Tibial artery (tissue), 4 donors: ENCODE results near the gene NOP53.
A peak's percentile ranks its signal among the peaks of the same experiment; 100 is the strongest.
"Not testable (repeated sequence)": the region's sequence is repeated elsewhere in the genome, so short reads cannot be mapped to it uniquely, and the experiment has no call there.

ENCODE experiments used
- DNase-seq, 2 donors: peaks; one replicate each; pipeline ENCODE4 v3.0.0-alpha.2; 2019
- H3K27ac ChIP-seq, 2 donors: fragments of 200-600 bp; sonication (generic) in 1 of 2; 1 replicate in 1 of 2; 2 replicates in 1 of 2; pipeline ENCODE4 v1.5.1; 2018 to 2019; ENCODE audit warnings: mild to moderate bottlenecking in 1 of 2
- H3K27me3 ChIP-seq, 2 donors: fragments of 200-600 bp; sonication (generic) in 1 of 2; one replicate each; pipeline versions ENCODE4 v1.5.1 to v1.6.0; 2016 to 2019
- H3K36me3 ChIP-seq, 3 donors: fragments of 200-600 bp; sonication (generic) in 2 of 3; one replicate each; pipeline ENCODE4 v1.5.1; 2016 to 2019; ENCODE audit warnings: mild to moderate bottlenecking in 2 of 3
- H3K4me1 ChIP-seq, 4 donors: fragments of 200-600 bp; sonication (generic) in 2 of 4; 1 replicate in 3 of 4; 2 replicates in 1 of 4; pipeline ENCODE4 v1.5.1; 2016 to 2019
- H3K4me3 ChIP-seq, 2 donors: fragments of 200-600 bp; sonication (generic) in 1 of 2; 1 replicate in 1 of 2; 2 replicates in 1 of 2; pipeline ENCODE4 v1.5.1; 2018 to 2019; ENCODE audit warnings: mild to moderate bottlenecking in 2 of 2
- H3K9me3 ChIP-seq, 3 donors: fragments of 200-600 bp; sonication (generic) in 1 of 3; one replicate each; pipeline ENCODE4 v1.5.1; 2016 to 2019
- CTCF ChIP-seq, 2 experiments: fragments of 200-600 bp in 1 of 2; fragments of 450-650 bp in 1 of 2; IDR thresholded peaks; one replicate each; pipeline ENCODE4 v1.5.1; 2017 to 2019; ENCODE audit warnings: antibody characterized with exemption in 2 of 2, mild to moderate bottlenecking in 1 of 2, moderate library complexity in 1 of 2
- intact Hi-C: fragments of 100-400 bp; cut with DNase I; formaldehyde crosslinking; loops from one replicate; pipeline ENCODE4 v1.15.0; 2023; ENCODE audit warnings: low total_unique reads

The NOP53 gene

GRCh38 chr19:47778954-47779351, 33.6 kb downstream of the NOP53 start:
- DNase-seq: peak; percentile 45 to 81
- H3K4me1 ChIP-seq: peaks cover 0 to 52% (median 41%) of the 10 kb centered on the region in 4 donors
- intact Hi-C loops: no loop called here
- H3K27me3 ChIP-seq: no peaks in the 10 kb centered on the region
- H3K9me3 ChIP-seq: no peaks in the 10 kb centered on the region
- H3K27ac ChIP-seq: peak overlapping the region; percentile 96 to 100
- H3K4me3 ChIP-seq: peak overlapping the region; percentile 85 to 99
- TF ChIP-seq CTCF (IDR thresholded peaks at IDR 0.05): no peak
- H3K36me3 ChIP-seq: peaks cover 23 to 31% (median 28%) of the 10 kb centered on the region in 3 donors

- Histone ChIP-seq H3K27me3 (no peaks in the 10 kb centered on the region), H3K4me1 (peaks cover 0 to 57% (median 41%) of the 10 kb centered on the region in 4 donors)
- peak; percentile 66 to 92 for DNase-seq
Measured at GRCh38 chr19:47779524-47780214, 34.3 kb downstream of the NOP53 start.

DNA sequence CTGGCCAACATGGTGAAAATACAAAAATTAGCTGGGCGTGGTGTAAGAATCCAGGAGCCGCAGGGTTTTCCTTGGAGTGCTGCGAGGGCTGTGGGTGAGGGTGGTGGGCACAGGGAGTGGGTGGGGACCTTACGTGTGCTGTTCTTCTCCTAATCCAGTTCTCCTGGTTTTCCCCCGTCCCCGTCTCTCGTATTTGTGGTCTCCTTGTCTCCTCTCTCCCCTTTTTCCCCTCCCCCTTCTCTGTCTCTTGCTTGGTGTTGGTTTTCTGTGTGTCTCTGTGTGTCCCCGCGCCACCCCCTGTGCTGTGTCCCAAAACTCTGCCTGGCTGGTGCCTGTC, 34.8 kb downstream of the NOP53 start:
- no peak for DNase-seq
- Histone ChIP-seq H3K4me1 (peaks cover 0 to 57% (median 41%) of the 10 kb centered on the region in 4 donors), H3K9me3 (no peaks in the 10 kb centered on the region), H3K36me3 (peaks cover 35 to 43% (median 41%) of the 10 kb centered on the region in 3 donors), H3K27me3 (no peaks in the 10 kb centered on the region), H3K4me3 (peak overlapping the region; percentile 85 to 99), H3K27ac (peak overlapping the region; percentile 96 to 100)
- intact Hi-C loops: no loop called here
- no peak for TF ChIP-seq CTCF (IDR thresholded peaks at IDR 0.05)

More at GRCh38 chr19:47779524-47780214, 34.3 kb downstream of the NOP53 start:
- Histone ChIP-seq H3K27ac (peak overlapping the region; percentile 96 to 100), H3K36me3 (peaks cover 30 to 38% (median 36%) of the 10 kb centered on the region in 3 donors), H3K4me3 (peak overlapping the region; percentile 85 to 99), H3K9me3 (no peaks in the 10 kb centered on the region)
- intact Hi-C loops: no loop called here
- TF ChIP-seq CTCF (IDR thresholded peaks at IDR 0.05): no peak

DNA sequence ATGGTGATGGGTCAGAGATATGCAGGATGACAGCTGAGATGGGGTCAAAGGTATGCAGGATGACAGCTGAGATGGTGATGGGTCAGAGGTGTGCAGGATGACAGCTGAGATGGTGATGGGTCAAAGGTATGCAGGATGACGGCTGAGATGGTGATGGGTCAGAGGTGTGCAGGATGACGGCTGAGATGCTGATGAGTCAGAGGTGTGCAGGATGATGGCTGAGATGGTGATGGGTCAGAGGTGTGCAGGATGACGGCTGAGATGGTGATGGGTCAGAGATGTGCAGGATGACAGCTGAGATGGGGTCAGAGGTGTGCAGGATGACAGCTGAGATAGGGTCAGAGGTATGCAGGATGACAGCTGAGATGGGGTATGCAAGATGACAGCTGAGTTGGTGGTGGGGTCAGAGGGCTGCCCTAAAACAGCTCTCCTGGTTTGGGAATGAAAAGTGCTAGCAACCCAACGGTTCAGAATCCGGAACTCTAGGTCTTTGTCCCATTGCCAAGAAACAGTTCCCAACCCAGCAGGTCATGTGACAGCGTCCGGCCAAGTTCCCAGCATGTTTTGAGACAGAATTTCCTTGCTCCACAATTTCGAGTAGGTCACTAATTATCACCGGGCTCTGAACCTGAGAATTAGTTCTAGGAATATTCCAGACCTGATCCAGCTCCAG, 36.4 kb downstream of the NOP53 start:
- Histone ChIP-seq H3K36me3 (peaks cover 51 to 59% (median 55%) of the 10 kb centered on the region in 3 donors), H3K27ac (peak overlapping the region; percentile 96 to 100)

DNA sequence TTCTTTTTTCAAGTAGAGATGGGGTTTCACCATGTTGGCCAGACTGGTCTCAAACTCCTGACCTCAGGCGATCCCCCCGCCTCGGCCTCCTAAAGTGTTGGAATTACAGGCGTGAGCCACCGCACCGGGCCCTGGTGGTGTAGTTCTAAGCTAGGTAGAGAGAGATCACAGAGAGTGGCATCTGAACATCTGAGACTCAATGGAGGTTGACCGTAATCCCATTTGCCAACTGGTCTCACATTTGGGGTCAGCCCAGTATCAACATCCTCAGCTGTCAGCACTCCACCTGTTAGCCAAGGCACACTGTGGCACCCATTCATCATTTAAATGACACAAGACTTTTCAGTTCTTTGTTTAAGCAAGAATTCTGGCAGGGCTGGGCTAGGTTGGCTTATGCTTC, 41.2 kb downstream of the NOP53 start:
- intact Hi-C loops: loop anchor here (2.0 to 5.0 kb wide), 2 partner anchors 20 to 74 kb away; partner anchors contain the start of gene EHD2
- DNase-seq: no peak
- Histone ChIP-seq H3K4me3 (no peak overlapping the region), H3K27ac (peak overlapping the region in 1 of 2 donors; percentile 34), H3K36me3 (peaks cover 44 to 63% (median 50%) of the 10 kb centered on the region in 3 donors), H3K4me1 (peaks cover 0 to 27% (median 21%) of the 10 kb centered on the region in 4 donors), H3K9me3 (no peaks in the 10 kb centered on the region), H3K27me3 (no peaks in the 10 kb centered on the region)
- TF ChIP-seq CTCF (IDR thresholded peaks at IDR 0.05): no peak

More for the DNA sequence above, 36.4 kb downstream of the NOP53 start:
- peak; percentile 80 to 81 for DNase-seq
- H3K27me3 ChIP-seq: no peaks in the 10 kb centered on the region
- peak overlapping the region; percentile 9 to 85 for H3K4me3 ChIP-seq
- no peaks in the 10 kb centered on the region for H3K9me3 ChIP-seq
- intact Hi-C loops: no loop called here
- peaks cover 0 to 57% (median 41%) of the 10 kb centered on the region in 4 donors for H3K4me1 ChIP-seq
- TF ChIP-seq CTCF (IDR thresholded peaks at IDR 0.05): no peak

- H3K4me3 ChIP-seq, H3K9me3 ChIP-seq, H3K27me3 ChIP-seq, DNase-seq: not testable (repeated sequence)
- H3K36me3 ChIP-seq: peaks cover 44 to 59% (median 49%) of the 10 kb centered on the region in 3 donors
- H3K27ac ChIP-seq: peak overlapping the region in 1 of 2 donors; percentile 34
- intact Hi-C loops: loop anchor here (2.0 to 5.0 kb wide), 2 partner anchors 21 to 75 kb away; partner anchors contain the start of gene EHD2
- H3K4me1 ChIP-seq: peaks cover 0 to 20% (median 14%) of the 10 kb centered on the region in 4 donors
Measured at GRCh38 chr19:47787307-47787706, 42.0 kb downstream of the NOP53 start.

GRCh38 chr19:47789811-47790210, 44.5 kb downstream of the NOP53 start:
- intact Hi-C loops: loop anchor here (5.0 kb wide), 1 partner anchor 78 kb away; the partner anchor contains the start of gene EHD2
- DNase-seq, H3K4me1 ChIP-seq, H3K4me3 ChIP-seq, H3K27me3 ChIP-seq, H3K27ac ChIP-seq, H3K9me3 ChIP-seq: not testable (repeated sequence)
- peaks cover 21 to 34% (median 24%) of the 10 kb centered on the region in 3 donors for H3K36me3 ChIP-seq
